ENCODE results near the gene CFAP206.
"Not testable (repeated sequence)": the region's sequence is repeated elsewhere in the genome, so short reads cannot be mapped to it uniquely, and the experiment has no call there.

Gene CFAP206

GRCh38 chr6:87430499-87430898, 22.7 kb downstream of the CFAP206 start:
- DNase-seq = no peak

DNA sequence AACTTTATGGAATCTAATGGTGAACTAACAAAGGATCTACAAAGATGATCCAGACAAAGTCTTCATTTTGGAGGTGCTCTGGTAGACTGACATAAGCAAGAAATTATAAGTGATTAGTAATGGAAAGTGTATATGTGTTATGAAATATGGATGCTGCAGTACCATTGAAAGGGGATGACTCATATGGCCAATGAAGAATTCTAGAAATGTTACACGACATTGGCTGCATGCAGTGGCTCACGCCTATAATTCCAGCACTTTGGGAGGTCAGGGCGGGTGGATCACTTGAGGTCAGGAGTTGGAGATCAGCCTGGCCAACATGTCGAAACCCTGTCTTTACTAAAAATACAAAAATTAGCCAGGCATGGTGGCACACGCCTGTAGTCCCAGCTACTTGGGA, 23.5 kb downstream of the CFAP206 start:
- no peak for DNase-seq

DNA sequence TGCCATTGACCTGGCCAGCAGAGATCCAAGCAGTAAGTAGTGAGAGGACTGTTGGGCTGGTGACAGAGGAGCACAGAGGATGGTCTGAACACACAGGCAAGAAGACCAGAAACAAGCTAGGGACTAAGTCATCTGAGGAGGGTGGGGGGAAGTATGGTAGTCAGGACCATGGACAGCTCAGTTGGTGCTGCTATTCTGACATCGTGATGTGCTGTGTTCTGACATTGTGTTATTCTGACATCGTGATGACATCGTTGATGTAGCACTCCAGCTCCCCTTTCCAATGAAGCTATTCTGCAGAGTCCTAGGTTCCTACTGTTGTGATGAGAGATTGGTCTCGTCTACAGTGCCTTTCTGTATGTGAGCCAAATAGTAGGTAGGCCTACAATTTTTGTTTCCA, 28.7 kb downstream of the CFAP206 start:
- peak in 1 of 2 donors; percentile 70 for DNase-seq

GRCh38 chr6:87441711-87442110, 33.9 kb downstream of the CFAP206 start:
- DNase-seq = no peak

GRCh38 chr6:87444362-87444761, 36.6 kb downstream of the CFAP206 start:
- DNase-seq = no peak

- DNase-seq = no peak
Observed at GRCh38 chr6:87465051-87465450, 57.3 kb downstream of the CFAP206 start.

- peak; percentile 65 to 81 for DNase-seq
Observed at GRCh38 chr6:87472525-87473418, 65.0 kb downstream of the CFAP206 start, which contains the start of gene SLC35A1. SLC35A1 (plus strand) TSS chr6:87472974; CDS start chr6:87473004, 30 bp downstream.

- DNase-seq = no peak
Observed at GRCh38 chr6:87473419-87473903, 65.7 kb downstream of the CFAP206 start.

DNA sequence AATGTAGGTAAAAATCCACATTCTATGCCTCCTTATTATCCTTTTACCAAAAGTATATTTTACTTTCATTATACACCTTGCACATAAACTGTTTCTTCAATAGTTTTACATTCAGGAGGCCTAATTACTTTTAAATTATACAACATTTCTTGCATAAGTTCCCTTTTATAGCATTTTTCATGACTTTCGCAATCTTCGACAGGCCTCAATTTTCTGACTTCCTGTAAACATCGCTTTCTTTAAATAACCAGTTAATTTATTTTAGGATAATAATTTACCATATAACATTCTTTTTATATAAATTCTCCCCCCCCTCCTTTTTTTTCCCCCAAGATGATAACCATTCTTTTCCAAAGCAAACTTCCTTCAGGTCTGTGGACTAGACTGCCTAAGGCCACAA, 74.2 kb downstream of the CFAP206 start:
- DNase-seq = no peak

- no peak for DNase-seq
Observed at GRCh38 chr6:87482366-87482765, 74.6 kb downstream of the CFAP206 start.

DNA sequence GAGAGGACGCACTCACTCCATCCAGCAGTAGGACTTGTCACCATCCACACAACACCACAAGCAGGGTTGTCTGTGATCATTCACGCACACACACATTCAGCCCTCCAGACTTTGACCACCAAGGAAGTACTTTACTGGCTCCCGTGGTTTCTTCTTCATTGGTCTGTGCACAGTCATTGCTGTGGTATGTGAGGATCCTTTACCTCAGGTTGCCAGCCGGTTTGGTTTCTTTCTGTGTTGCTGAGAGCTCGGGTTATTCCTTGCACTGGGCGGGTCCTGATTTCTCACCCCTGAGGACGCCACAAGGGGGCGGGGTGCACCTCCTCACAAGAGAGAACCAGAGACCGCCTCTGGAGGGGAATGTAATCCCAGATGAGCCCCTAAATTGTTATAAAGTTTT, 76.2 kb downstream of the CFAP206 start:
- no peak for DNase-seq

GRCh38 chr6:87484491-87484890, 76.7 kb downstream of the CFAP206 start:
- DNase-seq = no peak

- DNase-seq = no peak
Observed at GRCh38 chr6:87487555-87487954, 79.8 kb downstream of the CFAP206 start.

DNA sequence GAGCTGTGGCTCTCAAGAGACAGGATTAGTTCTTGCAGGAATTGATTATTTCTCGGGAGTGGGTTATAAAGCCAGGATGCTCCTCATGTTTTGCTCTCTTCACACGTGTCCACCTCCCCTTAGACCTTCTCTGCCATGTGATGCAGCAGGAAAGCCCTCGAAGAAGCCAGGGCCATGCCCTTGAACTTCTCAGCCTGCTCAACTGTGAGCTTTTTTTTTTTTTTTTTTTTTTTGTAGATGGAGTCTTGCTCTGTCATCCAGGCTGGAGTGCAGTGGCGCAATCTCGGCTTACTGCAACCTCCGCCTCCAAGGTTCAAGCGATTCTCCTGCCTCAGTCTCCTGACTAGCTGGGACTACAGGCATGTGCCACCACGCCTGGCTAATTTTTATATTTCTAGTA, 81.6 kb downstream of the CFAP206 start:
- DNase-seq = not testable (repeated sequence)

DNA sequence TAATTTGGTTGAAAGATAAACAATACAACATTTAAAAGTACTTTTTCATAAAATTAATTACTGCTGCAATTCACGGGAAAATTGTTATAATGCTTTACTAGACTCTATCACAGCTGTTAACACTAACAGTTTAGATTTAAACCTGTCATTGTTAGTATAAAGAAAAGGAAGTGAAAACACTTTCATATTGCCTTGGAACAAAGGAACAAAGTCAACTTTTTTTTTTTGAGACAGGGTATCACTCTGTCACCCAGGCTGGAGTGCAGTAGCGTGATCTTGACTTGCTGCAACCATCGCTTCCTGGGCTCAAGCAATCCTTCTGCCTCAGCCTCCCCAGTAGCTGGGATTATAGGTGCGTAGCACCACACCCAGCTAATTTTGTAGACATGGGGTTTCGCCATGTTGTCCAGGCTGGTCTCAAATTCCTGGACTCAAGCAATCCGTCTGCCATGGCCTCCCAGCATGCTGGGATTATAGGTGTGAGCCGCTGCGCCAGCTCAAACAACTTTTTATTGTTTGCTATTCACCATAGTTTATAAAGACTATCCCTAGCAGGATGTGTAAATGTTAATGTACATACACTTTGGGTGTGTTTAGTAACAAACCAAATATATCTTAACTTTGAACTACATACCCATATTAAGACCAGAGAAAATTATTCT, 87.1 kb downstream of the CFAP206 start:
- DNase-seq = no peak

DNA sequence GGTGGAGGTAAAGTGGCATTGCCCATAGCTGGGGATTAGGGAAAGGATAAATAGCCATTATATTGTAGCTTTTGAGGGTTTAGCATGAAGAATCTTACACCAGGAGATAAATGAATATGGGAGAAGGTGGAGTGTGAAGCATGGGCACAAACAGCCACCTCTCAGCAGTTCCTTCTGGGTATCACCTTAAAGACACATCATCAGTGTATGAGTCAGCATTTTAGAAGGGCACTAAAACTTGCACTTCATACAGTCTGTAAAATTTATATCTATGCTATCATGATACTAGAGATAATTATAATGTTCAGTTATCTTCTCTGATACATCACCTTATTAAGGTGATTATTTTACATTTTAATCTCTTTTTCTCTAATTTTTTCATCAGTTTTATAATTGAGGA, 90.3 kb downstream of the CFAP206 start:
- no peak for DNase-seq

DNA sequence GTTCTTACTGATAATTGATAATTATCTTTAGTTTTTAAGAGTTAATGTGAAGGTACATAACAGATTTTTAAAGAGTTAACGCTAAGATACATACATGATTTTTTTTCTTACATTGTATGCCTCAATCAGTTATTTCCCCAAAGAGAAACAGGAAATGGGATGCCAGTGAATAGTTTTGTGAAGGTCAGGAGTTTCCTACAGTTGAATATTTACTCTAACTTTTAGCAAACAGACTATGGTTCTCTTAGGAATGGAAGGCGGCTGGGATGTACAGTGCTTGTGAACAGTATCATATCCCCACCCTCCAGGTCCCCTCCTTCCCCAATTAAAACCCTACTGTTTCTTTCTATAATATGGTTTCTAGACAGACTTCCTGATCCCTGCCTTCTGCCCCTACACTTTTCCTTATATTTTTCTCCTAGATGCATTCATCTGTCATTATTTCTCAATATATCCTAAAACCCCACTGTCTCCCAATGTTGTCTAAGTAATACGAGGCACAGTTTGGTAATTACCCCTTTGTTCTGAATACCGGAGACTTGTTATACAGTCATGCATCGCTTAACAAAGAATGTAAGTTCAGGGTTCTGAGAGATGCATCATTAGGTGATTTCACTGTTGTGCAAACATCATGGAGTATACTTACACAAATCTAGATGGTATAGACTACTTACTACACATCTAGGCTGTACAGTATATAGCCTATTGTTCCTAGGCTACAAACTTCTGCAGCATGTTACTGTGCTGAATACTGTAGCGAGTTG, 94.2 kb downstream of the CFAP206 start:
- no peak for DNase-seq

DNA sequence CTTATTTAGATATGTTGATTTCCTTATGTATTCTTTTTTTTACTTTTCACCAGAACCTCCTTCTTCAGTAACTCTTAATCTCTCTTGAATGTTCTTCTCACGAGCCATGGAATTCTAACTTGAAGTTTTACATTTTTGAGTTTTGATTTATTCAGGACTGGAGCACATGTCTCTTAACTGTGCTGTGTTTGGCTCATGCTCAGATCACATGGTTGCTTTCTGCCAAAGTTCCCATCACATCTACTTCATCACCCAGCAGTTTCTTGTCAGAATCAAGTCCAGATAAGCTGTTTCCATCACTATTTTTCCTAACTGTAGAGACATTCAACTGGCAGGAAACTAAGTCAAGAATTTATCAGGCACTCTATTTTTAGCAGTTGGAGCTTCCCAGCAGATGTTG, 96.7 kb downstream of the CFAP206 start:
- no peak for DNase-seq

Data from bone marrow (tissue), 2 donors.